Activated B cell treated with CpG ODN at 0.5 μM for 24 hours (primary cell): Measurements from ENCODE around the gene PNPLA7. TPM values are rescaled to one million over a fixed set of nuclear protein-coding genes. Genes with fewer than 3 reads are reported as not detected.

ENCODE experiments used
- ATAC-seq: fragments of 200-7000 bp; cut with Tn5 transposase; one replicate; pipeline ENCODE4 v1.10.0; 2021; ENCODE audit warnings: low read depth, mild to moderate bottlenecking, moderate library complexity
- CTCF ChIA-PET: fragments of 350-600 bp; sonication (Branson Sonifier 250); formaldehyde crosslinking; loops from one replicate; lab custom pipeline; 2021; ENCODE audit warnings: antibody characterized with exemption; lab: Charles Lee
- POLR2A ChIA-PET: fragments of 350-600 bp; sonication (Branson Sonifier 250); formaldehyde crosslinking; loops from one replicate; lab custom pipeline; 2021; ENCODE audit warnings: antibody characterized with exemption; lab: Charles Lee
- DNase-seq: peaks from one replicate; pipeline ENCODE4 v3.0.0; 2022
- H3K27ac Mint-ChIP-seq: one replicate; pipeline ENCODE4 v1.8.0; 2020; ENCODE audit warnings: mixed read lengths
- H3K27me3 Mint-ChIP-seq: one replicate; pipeline ENCODE4 v1.8.0; 2021; ENCODE audit warnings: mixed read lengths
- H3K36me3 Mint-ChIP-seq: one replicate; pipeline ENCODE4 v1.8.0; 2021; ENCODE audit warnings: low read depth, mixed read lengths
- H3K4me1 Mint-ChIP-seq: one replicate; pipeline ENCODE4 v1.8.0; 2021; ENCODE audit warnings: mixed read lengths
- H3K4me3 Mint-ChIP-seq: one replicate; pipeline ENCODE4 v1.8.0; 2020; ENCODE audit warnings: mild to moderate bottlenecking, mixed read lengths
- H3K9me3 Mint-ChIP-seq: one replicate; pipeline ENCODE4 v1.8.0; 2020; ENCODE audit warnings: mixed read lengths
- CTCF ChIP-seq: fragments of 200-600 bp; IDR thresholded peaks from one replicate; pipeline ENCODE4 v1.8.0; 2022; ENCODE audit warnings: antibody characterized with exemption, mild to moderate bottlenecking
- intact Hi-C: fragments of 100-400 bp; cut with micrococcal nuclease; formaldehyde crosslinking; loops from one replicate; pipeline ENCODE4 v1.15.1; 2024
- total RNA-seq: library from RNA; stranded (reverse); gene quantifications from 2 replicates; pipeline ENCODE4 v1.2.3, GENCODE V29; 2022

Gene PNPLA7
- total RNA-seq, 1 donor from 2014 or later, result 5.5 TPM

GRCh38 chr9:137497921-137498719 is 52.1 kb downstream of the PNPLA7 start:
- no peak for DNase-seq

GRCh38 chr9:137496601-137497375 is 53.4 kb downstream of the PNPLA7 start:
- Mint-ChIP-seq H3K4me1 (no peaks in the 10 kb centered on the region), H3K4me3 (no peak overlapping the region), H3K36me3 (peaks cover 10% of the 10 kb centered on the region), H3K9me3 (no peaks in the 10 kb centered on the region), H3K27ac (no peak overlapping the region), H3K27me3 (no peaks in the 10 kb centered on the region)
- intact Hi-C loops, result no loop called here
- no peak for DNase-seq
- no peak for TF ChIP-seq CTCF
- POLR2A ChIA-PET, result no interaction called here
- ATAC-seq, result no peak
- CTCF ChIA-PET, result no interaction called here

More at GRCh38 chr9:137497921-137498719, 52.1 kb downstream of the PNPLA7 start:
- H3K4me3 Mint-ChIP-seq, result no peak overlapping the region
- H3K9me3 Mint-ChIP-seq, result no peaks in the 10 kb centered on the region
- H3K4me1 Mint-ChIP-seq, result peaks cover 3% of the 10 kb centered on the region
- CTCF ChIA-PET, result no interaction called here
- no peaks in the 10 kb centered on the region for H3K27me3 Mint-ChIP-seq
- intact Hi-C loops, result no loop called here
- H3K36me3 Mint-ChIP-seq, result peaks cover 8% of the 10 kb centered on the region
- no peak for ATAC-seq
- POLR2A ChIA-PET, result no interaction called here
- no peak for TF ChIP-seq CTCF
- no peak overlapping the region for H3K27ac Mint-ChIP-seq

- ChIA-PET CTCF (no interaction called here), POLR2A (no interaction called here)
- ATAC-seq, result no peak
- Mint-ChIP-seq H3K27me3 (no peaks in the 10 kb centered on the region), H3K4me3 (no peak overlapping the region), H3K4me1 (no peaks in the 10 kb centered on the region), H3K27ac (no peak overlapping the region), H3K9me3 (no peaks in the 10 kb centered on the region), H3K36me3 (peaks cover 10% of the 10 kb centered on the region)
- TF ChIP-seq CTCF, result no peak
- intact Hi-C loops, result no loop called here
- no peak for DNase-seq
These were observed 55.5 kb downstream of the PNPLA7 start for GRCh38 chr9:137494550-137495351.

GRCh38 chr9:137494104-137494544 is 56.1 kb downstream of the PNPLA7 start:
- CTCF ChIA-PET, result no interaction called here
- Mint-ChIP-seq H3K27me3 (no peaks in the 10 kb centered on the region), H3K4me1 (no peaks in the 10 kb centered on the region), H3K36me3 (peaks cover 10% of the 10 kb centered on the region), H3K27ac (no peak overlapping the region), H3K4me3 (no peak overlapping the region), H3K9me3 (no peaks in the 10 kb centered on the region)
- no peak for TF ChIP-seq CTCF
- intact Hi-C loops, result no loop called here
- POLR2A ChIA-PET, result no interaction called here
- no peak for DNase-seq
- no peak for ATAC-seq
